SU-DHL-6 (cell line): ENCODE measurements around the gene PIBF1.

Experiments used
- H2AFZ ChIP-seq: fragments of 200-600 bp; sonication (generic); 2 replicates; pipeline ENCODE4 v1.6.1; 2014; ENCODE audit warnings: low read depth, mild to moderate bottlenecking, moderate library complexity, mixed read lengths, antibody characterized with exemption, low read length; ENCODE audit not compliant: severe bottlenecking
- H3F3A ChIP-seq: fragments of 200-600 bp; shearing (Covaris generic); 2 replicates; pipeline ENCODE4 v1.6.0; 2016; ENCODE audit warnings: antibody characterized with exemption, mild to moderate bottlenecking; ENCODE audit not compliant: insufficient read depth
- H3K27ac ChIP-seq: fragments of 200-600 bp; sonication (generic); 2 replicates; pipeline ENCODE4 v1.5.1; 2016; ENCODE audit warnings: low read depth, mild to moderate bottlenecking, low read length, moderate library complexity, mixed read lengths
- H3K27me3 ChIP-seq: fragments of 200-600 bp; sonication (generic), shearing (Covaris generic); 2 replicates; pipeline ENCODE4 v1.6.0; 2014; ENCODE audit warnings: mild to moderate bottlenecking, low read length
- H3K36me3 ChIP-seq: fragments of 200-600 bp; sonication (generic); 2 replicates; pipeline ENCODE4 v1.6.1; 2014; ENCODE audit warnings: mild to moderate bottlenecking, low read length, mixed read lengths
- H3K4me2 ChIP-seq: fragments of 300-600, 200-600 bp; shearing (Covaris generic), sonication (generic); 2 replicates; pipeline ENCODE4 v1.6.0; 2014; ENCODE audit warnings: low read length, low read depth, mild to moderate bottlenecking; ENCODE audit not compliant: poor library complexity, severe bottlenecking
- H3K4me3 ChIP-seq: fragments of 200-600 bp; sonication (generic); 2 replicates; pipeline ENCODE4 v1.5.1; 2014; ENCODE audit warnings: antibody characterized with exemption, low read length, mild to moderate bottlenecking, mixed read lengths; ENCODE audit not compliant: insufficient read depth, poor library complexity, severe bottlenecking
- H3K79me2 ChIP-seq: fragments of 200-600 bp; sonication (generic); 2 replicates; pipeline ENCODE4 v1.6.1; 2014; ENCODE audit warnings: mild to moderate bottlenecking, low read length, moderate library complexity; ENCODE audit not compliant: insufficient read depth
- H3K9ac ChIP-seq: fragments of 200-600 bp; sonication (generic); 2 replicates; pipeline ENCODE4 v1.7.0; 2014; ENCODE audit warnings: mild to moderate bottlenecking, low read length
- H3K9me2 ChIP-seq: fragments of 200-600 bp; sonication (generic); replicated peaks from 2 replicates; pipeline ENCODE4 v1.6.1; 2014; ENCODE audit warnings: low read length; ENCODE audit not compliant: insufficient read depth
- H3K9me3 ChIP-seq: fragments of 200-600 bp; sonication (generic); 2 replicates; pipeline ENCODE4 v1.6.1; 2014; ENCODE audit warnings: low read length, mixed read lengths; ENCODE audit not compliant: insufficient read depth
- H4K20me1 ChIP-seq: fragments of 200-600 bp; sonication (generic); 2 replicates; pipeline ENCODE4 v1.6.1; 2014; ENCODE audit warnings: low read depth, mild to moderate bottlenecking, antibody characterized with exemption, low read length, moderate library complexity, mixed read lengths
- CTCF ChIP-seq: fragments of 200-600 bp; sonication (generic); IDR thresholded peaks from one replicate; pipeline ENCODE4 v1.5.1; 2017; ENCODE audit warnings: antibody characterized with exemption, mild to moderate bottlenecking, low read length, moderate library complexity; ENCODE audit not compliant: insufficient read depth, poor library complexity, severe bottlenecking
- EZH2phosphoT487 ChIP-seq: fragments of 200-600 bp; sonication (generic), shearing (Covaris generic); conservative IDR thresholded peaks from 2 replicates; pipeline ENCODE4 v1.6.1; 2018; ENCODE audit warnings: mild to moderate bottlenecking, antibody characterized with exemption, low read length, moderate library complexity, mixed read lengths

PIBF1 gene

GRCh38 chr13:73018336-73018735 is 236.4 kb downstream of the PIBF1 start:
- no peaks in the 10 kb centered on the region for H3K79me2 ChIP-seq
- no peaks in the 10 kb centered on the region for H3K9me3 ChIP-seq
- H3K9ac ChIP-seq, result no peak overlapping the region
- H3K4me2 ChIP-seq, result no peak overlapping the region
- H3F3A ChIP-seq, result no peaks in the 10 kb centered on the region
- no peaks in the 10 kb centered on the region for H4K20me1 ChIP-seq
- H3K27ac ChIP-seq, result no peak overlapping the region
- no peak overlapping the region for H3K4me3 ChIP-seq
- no peaks in the 10 kb centered on the region for H3K27me3 ChIP-seq
- no peaks in the 10 kb centered on the region for H3K36me3 ChIP-seq
- no peaks in the 10 kb centered on the region for H3K9me2 ChIP-seq
- H2AFZ ChIP-seq, result no peak overlapping the region
- TF ChIP-seq CTCF (no peak), EZH2phosphoT487 (no peak)

- Histone ChIP-seq H3K4me3 (no peak overlapping the region), H2AFZ (no peak overlapping the region), H3K9me2 (no peaks in the 10 kb centered on the region), H3F3A (no peaks in the 10 kb centered on the region), H3K27me3 (no peaks in the 10 kb centered on the region), H3K27ac (no peak overlapping the region), H4K20me1 (no peaks in the 10 kb centered on the region), H3K36me3 (no peaks in the 10 kb centered on the region), H3K4me2 (no peak overlapping the region), H3K79me2 (no peaks in the 10 kb centered on the region), H3K9me3 (no peaks in the 10 kb centered on the region), H3K9ac (no peak overlapping the region)
- TF ChIP-seq EZH2phosphoT487 (no peak), CTCF (no peak)
Measured at GRCh38 chr13:73025217-73026012, 243.5 kb downstream of the PIBF1 start.

DNA sequence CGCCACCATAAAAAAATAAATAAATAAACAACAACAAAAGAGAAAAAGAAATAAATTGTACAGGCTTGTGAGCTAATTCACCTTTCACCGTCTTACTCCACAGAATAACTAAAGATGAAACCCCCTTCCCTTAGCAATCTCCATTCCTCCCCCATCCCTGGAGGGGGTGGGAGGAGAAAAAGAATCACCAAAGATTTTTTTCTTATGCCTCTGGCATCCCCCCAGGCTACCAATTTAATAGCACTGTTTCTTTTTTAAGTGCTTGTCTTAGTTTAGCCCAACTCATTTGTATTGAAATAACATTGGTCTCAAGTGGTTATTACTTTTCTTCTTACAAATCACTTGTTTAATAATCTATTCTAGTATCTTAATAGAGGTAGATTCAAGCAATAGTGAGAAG is 253.0 kb downstream of the PIBF1 start:
- H4K20me1 ChIP-seq, result no peaks in the 10 kb centered on the region
- no peaks in the 10 kb centered on the region for H3K36me3 ChIP-seq
- no peak overlapping the region for H2AFZ ChIP-seq
- H3K9ac ChIP-seq, result no peak overlapping the region
- H3K79me2 ChIP-seq, result no peaks in the 10 kb centered on the region
- no peak overlapping the region for H3K27ac ChIP-seq
- H3F3A ChIP-seq, result no peaks in the 10 kb centered on the region
- H3K4me3 ChIP-seq, result no peak overlapping the region
- H3K9me3 ChIP-seq, result no peaks in the 10 kb centered on the region
- H3K4me2 ChIP-seq, result no peak overlapping the region
- no peaks in the 10 kb centered on the region for H3K27me3 ChIP-seq
- no peaks in the 10 kb centered on the region for H3K9me2 ChIP-seq
- TF ChIP-seq CTCF (no peak), EZH2phosphoT487 (no peak)
